DMS114 treated with DMSO at 0.1 percent for 48 hours (cell line): ENCODE results near the gene TXK.

Experiments
- DNase-seq: peaks from one replicate; lab custom pipeline; 2025; ENCODE audit not compliant: unreplicated experiment; lab: John Stamatoyannopoulos, UW

The TXK gene

DNA sequence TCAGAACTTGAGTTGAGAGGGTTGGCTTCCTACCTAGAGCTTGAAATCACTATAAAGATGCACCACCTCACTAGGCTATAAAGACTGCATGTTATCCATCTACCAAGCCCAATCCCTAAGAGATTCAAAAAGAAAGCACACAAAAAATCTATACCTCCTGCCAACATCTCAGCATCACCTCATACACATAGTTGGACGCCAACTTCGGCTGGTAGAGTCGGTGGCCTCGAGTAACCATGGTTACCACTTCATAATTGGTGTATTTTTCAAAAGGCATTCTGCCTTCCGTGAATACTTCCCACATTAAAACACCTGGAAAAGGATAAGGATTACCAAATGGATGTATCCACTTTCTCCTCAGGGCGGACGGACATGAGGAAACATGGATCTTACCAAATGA, 4.5 kb upstream of the TXK start:
- no peak for DNase-seq

GRCh38 chr4:48137846-48138245, 3.8 kb upstream of the TXK start:
- no peak for DNase-seq

GRCh38 chr4:48133669-48134068, 381 bp downstream of the TXK start:
- DNase-seq = no peak

- DNase-seq = no peak
Observed at GRCh38 chr4:48131736-48132135, 2.3 kb downstream of the TXK start.

DNA sequence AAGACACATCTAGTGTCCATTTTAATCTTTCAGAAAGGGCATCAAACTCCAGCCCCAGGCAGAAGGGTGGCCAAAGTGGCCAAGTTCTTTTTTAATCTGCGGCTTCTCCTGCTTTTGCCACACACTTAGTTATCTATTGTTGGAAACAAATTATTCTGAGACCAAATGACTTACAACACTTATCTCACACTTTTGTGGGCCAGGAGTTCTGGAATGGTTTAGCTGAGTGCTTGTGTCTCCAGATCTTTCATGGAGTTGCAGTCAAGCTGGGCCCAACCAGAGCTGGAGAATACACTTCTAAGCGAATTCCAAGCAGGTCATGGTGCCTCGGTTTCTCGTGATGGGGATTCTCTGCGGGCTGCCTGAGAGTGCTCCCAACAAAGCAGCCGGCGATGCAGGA, 4.0 kb downstream of the TXK start:
- no peak for DNase-seq

DNA sequence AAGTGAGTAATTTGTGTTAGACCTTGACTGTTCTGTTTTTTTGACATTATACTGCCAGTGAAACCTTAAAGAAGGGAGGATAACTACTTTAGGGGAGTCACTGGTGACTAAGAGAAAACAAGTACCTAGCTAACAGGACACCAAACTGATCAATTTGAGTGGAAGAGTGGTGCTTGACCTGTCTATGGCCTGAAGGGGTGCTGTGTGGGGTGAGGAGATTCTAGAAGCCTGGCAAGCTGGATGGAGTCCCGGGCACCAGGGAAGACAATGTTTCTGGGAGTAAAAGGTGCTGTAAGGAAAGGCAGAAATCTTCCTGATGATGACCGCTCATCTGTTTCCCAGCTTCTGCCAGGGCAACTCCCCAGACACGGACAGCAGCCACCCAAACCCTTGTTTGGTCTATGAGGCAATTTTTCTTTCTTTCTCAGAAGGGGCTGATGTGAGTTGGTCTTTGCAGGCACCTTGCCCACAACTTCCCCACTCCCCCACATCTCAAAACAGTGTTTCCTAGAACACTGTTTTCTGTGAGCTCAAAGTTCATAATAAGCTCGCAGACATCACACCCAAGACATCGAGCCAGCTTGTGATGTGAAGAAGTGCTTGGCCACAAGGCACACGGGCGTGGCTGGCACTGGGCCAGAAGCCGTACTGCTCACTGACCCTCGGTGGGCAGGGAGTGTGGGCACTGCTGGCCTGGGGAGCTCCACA, 4.6 kb downstream of the TXK start:
- DNase-seq = no peak

- no peak for DNase-seq
Observed at GRCh38 chr4:48127682-48128404, 6.2 kb downstream of the TXK start.

GRCh38 chr4:48127231-48127630, 6.8 kb downstream of the TXK start:
- DNase-seq = no peak

DNA sequence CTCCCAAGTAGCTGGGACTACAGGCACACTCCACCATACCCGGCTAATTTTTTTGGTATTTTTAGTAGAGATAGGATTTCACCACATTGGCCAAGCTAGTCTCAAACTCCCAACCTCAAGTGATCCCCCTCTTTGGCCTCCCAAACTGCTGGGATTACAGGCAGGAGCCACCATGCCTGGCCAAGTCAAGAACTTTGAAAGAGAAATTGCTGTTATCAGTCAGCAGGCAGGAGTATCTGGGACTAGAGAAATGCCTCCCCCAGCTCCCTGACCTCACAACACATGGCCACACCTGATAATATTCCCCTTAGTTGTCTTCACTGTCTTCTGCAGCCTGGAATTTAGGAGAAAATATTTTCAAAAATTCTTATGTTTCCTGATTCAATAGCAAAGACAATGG, 7.4 kb downstream of the TXK start:
- DNase-seq = no peak

- DNase-seq = no peak
Observed at GRCh38 chr4:48124870-48125269, 9.2 kb downstream of the TXK start.

DNA sequence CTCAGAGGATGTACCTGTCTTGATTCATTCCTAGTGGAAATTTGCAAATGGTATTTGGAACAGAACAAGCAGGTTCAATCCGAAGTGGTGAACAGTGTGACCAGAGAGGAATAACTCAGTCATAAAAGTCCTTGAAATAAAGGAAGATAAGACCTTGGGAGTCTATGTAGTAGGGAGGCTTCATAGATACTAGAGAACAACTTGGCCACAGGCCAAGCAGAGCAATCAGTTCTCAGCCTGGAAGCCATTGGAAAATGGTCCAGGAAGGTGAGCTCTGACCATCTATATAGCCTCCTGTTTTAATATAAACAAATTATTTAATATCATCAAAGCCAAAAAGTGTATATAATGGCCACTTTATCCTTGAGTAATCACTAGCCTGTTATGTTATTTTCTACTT, 11.3 kb downstream of the TXK start:
- DNase-seq = no peak

DNA sequence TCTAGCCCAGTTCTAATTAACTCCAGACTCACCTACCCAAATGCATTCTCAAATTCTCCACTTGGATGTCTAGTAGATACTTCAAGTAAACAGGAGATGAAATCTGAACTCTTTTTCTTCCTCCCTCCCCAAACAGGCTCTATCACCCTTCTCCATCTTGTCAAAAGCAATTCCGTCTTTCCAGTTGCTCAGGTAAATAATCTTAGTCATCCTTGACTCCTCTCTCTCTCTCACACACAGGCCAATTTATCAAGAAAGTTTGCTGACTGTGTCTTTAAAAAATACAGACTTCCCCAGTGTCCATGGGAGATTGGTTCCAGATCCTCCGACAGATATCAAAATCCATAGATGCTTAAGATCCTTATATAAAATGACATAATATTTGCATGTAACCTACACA, 12.9 kb downstream of the TXK start:
- DNase-seq = no peak

DNA sequence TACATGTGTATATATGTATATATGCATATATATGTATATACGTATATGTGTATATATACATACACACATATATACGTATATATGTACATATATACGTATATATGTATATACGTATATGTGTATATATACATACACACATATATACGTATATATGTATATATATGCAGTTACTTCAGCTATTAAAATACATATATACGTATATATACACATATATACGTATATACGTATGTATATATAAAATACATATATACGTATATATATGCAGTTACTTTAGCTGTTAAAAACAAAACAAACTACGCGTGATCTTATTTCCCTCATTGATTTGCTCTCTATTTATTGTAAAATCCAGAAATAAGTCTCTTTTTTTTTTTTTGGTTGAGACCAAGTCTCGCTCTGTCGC, 13.9 kb downstream of the TXK start:
- no peak for DNase-seq

DNA sequence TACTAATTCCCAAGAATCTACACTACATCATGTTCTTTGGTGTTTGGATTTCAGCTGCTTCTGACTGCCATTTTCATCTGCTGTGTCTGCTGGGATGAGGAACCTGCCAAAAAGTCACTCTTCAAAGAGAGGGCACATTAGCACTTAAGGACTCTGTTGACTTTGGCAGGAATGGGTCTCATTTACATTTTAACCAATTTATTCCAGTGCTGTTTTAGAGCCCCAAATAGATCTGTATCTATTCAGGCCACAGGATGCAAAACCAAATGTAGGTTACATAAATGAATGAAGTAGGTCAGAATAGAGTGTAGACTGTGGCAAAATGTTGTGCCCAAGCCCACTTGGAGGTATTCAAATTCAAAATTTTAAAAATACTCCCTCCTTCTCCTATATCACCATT, 14.4 kb downstream of the TXK start:
- DNase-seq = no peak

GRCh38 chr4:48118081-48118480, 16.0 kb downstream of the TXK start:
- DNase-seq = no peak

DNA sequence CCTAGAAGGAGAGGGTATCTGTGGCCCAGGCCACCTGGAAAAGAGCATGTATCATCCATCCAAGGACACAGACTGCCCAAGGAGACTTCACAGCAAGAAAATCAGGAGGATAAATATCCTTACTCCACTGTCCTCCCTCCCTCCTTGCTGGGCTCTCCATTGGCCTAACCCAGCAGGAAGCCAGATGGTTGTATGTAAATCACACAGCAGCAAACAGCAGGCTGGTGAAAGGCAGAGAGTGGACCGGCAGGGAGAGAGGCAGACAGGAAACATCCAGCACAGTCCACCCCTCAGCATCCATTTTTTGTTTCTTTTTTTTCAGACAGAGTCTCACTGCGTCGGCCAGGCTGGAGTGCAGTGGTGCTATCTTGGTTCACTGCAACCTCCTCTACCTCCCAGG, 17.5 kb downstream of the TXK start:
- no peak for DNase-seq

GRCh38 chr4:48114412-48114811, 19.6 kb downstream of the TXK start:
- no peak for DNase-seq

DNA sequence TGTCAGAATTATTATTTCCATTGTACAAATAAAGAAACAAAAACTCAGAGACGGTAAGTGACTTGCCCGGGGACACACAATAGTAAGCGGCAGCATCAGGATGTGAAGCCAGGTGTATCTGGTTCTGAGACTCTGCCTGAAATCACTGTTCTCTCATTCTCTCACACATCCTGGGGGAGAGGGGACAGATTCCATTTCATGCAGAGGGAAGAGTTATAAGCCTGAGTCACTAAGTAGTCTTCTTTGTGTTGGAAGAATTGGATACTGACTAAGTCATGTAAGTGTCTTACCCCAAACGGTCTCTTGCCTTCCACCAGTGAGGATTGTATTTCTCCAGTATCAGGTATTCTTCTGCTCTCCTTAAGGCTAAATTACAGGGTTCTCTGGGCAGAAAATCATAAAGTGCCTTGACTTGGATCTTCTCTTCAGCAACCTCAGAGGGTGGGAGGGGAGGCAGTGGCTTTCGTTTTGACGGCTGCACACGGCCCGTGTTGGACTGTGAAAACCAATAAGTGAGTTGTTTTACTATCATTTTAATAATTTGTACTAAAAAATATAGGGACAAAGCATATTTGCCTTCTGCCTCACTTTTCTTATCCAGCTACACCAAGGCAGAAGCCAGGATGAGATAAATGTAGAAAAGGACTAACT, 21.9 kb downstream of the TXK start:
- DNase-seq = no peak

DNA sequence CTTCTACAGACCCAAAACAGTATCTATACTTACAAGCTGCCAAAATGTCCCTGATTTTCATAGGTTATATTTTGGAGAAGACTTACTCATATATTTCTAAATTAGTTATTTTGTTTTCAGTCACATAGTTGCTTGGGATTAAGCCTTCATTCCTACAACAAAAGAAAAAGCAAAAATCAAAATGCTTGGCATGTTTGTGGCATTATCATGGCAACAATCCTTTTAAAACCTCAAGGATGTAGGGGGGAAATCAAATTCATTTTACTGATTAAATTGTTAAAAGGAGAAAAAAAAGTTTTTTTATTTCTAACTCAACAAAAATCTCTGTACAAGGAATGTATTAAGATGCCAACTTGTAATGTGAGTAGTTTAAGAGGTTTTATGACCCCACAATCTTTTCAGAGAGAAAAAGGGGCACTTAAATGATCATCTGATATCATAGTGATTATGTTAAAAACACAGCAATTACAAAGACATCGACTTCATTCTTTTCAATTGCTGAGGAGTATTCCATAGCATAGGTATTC, 23.5 kb downstream of the TXK start:
- no peak for DNase-seq

GRCh38 chr4:48109413-48110263, 24.4 kb downstream of the TXK start:
- peak; percentile 23 for DNase-seq
